ENCODE results near the gene RIT2.

Gene RIT2

GRCh38 chr18:43108469-43108868, 7.0 kb downstream of the RIT2 start:
- H3K27me3 ChIP-seq (ENCODE audit: insufficient read depth, low read length), result no peaks in the 10 kb centered on the region
- no peak overlapping the region for H3K9ac ChIP-seq (ENCODE audit: low read length)
- no peaks in the 10 kb centered on the region for H3K9me2 ChIP-seq (ENCODE audit: low read depth, low read length)
- no peaks in the 10 kb centered on the region for H3K4me1 ChIP-seq (ENCODE audit: insufficient read depth, low read length, severe bottlenecking)
- no peaks in the 10 kb centered on the region for H3K36me3 ChIP-seq (ENCODE audit: insufficient read depth, low read length)
- no peaks in the 10 kb centered on the region for H3F3A ChIP-seq (ENCODE audit: insufficient read depth, low read length)
- H3K27ac ChIP-seq (ENCODE audit: low read depth, low read length, poor library complexity, severe bottlenecking), result no peak overlapping the region
- no peak overlapping the region for H3K4me3 ChIP-seq (ENCODE audit: low read depth, low read length, poor library complexity, severe bottlenecking)
- no peaks in the 10 kb centered on the region for H3K9me3 ChIP-seq (ENCODE audit: low read length)
- H4K20me1 ChIP-seq (ENCODE audit: insufficient read depth, low read length), result no peaks in the 10 kb centered on the region
- no peak for TF ChIP-seq EZH2 (IDR thresholded peaks at IDR 0.05; ENCODE audit: borderline replicate concordance, low read length)
- TF ChIP-seq, protein P1, sequence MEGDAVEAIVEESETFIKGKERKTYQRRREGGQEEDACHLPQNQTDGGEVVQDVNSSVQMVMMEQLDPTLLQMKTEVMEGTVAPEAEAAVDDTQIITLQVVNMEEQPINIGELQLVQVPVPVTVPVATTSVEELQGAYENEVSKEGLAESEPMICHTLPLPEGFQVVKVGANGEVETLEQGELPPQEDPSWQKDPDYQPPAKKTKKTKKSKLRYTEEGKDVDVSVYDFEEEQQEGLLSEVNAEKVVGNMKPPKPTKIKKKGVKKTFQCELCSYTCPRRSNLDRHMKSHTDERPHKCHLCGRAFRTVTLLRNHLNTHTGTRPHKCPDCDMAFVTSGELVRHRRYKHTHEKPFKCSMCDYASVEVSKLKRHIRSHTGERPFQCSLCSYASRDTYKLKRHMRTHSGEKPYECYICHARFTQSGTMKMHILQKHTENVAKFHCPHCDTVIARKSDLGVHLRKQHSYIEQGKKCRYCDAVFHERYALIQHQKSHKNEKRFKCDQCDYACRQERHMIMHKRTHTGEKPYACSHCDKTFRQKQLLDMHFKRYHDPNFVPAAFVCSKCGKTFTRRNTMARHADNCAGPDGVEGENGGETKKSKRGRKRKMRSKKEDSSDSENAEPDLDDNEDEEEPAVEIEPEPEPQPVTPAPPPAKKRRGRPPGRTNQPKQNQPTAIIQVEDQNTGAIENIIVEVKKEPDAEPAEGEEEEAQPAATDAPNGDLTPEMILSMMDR (IDR thresholded peaks at IDR 0.05; ENCODE audit: low read length), result no peak
- H3K4me2 ChIP-seq (ENCODE audit: low read length), result no peak overlapping the region
- no peaks in the 10 kb centered on the region for H3K79me2 ChIP-seq (ENCODE audit: insufficient read depth, low read length)
- no peak overlapping the region for H2AFZ ChIP-seq (ENCODE audit: low read length)

GRCh38 chr18:43093646-43094045, 21.8 kb downstream of the RIT2 start:
- Histone ChIP-seq H3K27ac (ENCODE audit: low read depth, low read length, poor library complexity, severe bottlenecking) (no peak overlapping the region), H3K79me2 (ENCODE audit: insufficient read depth, low read length) (no peaks in the 10 kb centered on the region)

GRCh38 chr18:43092539-43092938, 22.9 kb downstream of the RIT2 start:
- Histone ChIP-seq H3K36me3 (ENCODE audit: insufficient read depth, low read length) (no peaks in the 10 kb centered on the region), H4K20me1 (ENCODE audit: insufficient read depth, low read length) (no peaks in the 10 kb centered on the region), H3K9me2 (ENCODE audit: low read depth, low read length) (no peaks in the 10 kb centered on the region), H3K9ac (ENCODE audit: low read length) (no peak overlapping the region), H3K27ac (ENCODE audit: low read depth, low read length, poor library complexity, severe bottlenecking) (no peak overlapping the region), H3F3A (ENCODE audit: insufficient read depth, low read length) (no peaks in the 10 kb centered on the region), H3K79me2 (ENCODE audit: insufficient read depth, low read length) (no peaks in the 10 kb centered on the region), H3K4me3 (ENCODE audit: low read depth, low read length, poor library complexity, severe bottlenecking) (no peak overlapping the region), H3K9me3 (ENCODE audit: low read length) (no peaks in the 10 kb centered on the region), H2AFZ (ENCODE audit: low read length) (no peak overlapping the region), H3K27me3 (ENCODE audit: insufficient read depth, low read length) (no peaks in the 10 kb centered on the region), H3K4me2 (ENCODE audit: low read length) (no peak overlapping the region), H3K4me1 (ENCODE audit: insufficient read depth, low read length, severe bottlenecking) (no peaks in the 10 kb centered on the region)
- TF ChIP-seq EZH2 (IDR thresholded peaks at IDR 0.05; ENCODE audit: borderline replicate concordance, low read length), result no peak
- TF ChIP-seq, protein P1 (IDR thresholded peaks at IDR 0.05; ENCODE audit: low read length), result no peak

More at GRCh38 chr18:43093646-43094045, 21.8 kb downstream of the RIT2 start:
- H3F3A ChIP-seq (ENCODE audit: insufficient read depth, low read length), result no peaks in the 10 kb centered on the region
- H3K36me3 ChIP-seq (ENCODE audit: insufficient read depth, low read length), result no peaks in the 10 kb centered on the region
- no peak overlapping the region for H3K4me3 ChIP-seq (ENCODE audit: low read depth, low read length, poor library complexity, severe bottlenecking)
- no peaks in the 10 kb centered on the region for H3K9me3 ChIP-seq (ENCODE audit: low read length)
- no peak overlapping the region for H3K9ac ChIP-seq (ENCODE audit: low read length)
- TF ChIP-seq, protein P1 (IDR thresholded peaks at IDR 0.05; ENCODE audit: low read length), result no peak
- TF ChIP-seq EZH2 (IDR thresholded peaks at IDR 0.05; ENCODE audit: borderline replicate concordance, low read length), result no peak
- H3K4me2 ChIP-seq (ENCODE audit: low read length), result no peak overlapping the region
- H3K9me2 ChIP-seq (ENCODE audit: low read depth, low read length), result no peaks in the 10 kb centered on the region
- H3K27me3 ChIP-seq (ENCODE audit: insufficient read depth, low read length), result no peaks in the 10 kb centered on the region
- no peaks in the 10 kb centered on the region for H3K4me1 ChIP-seq (ENCODE audit: insufficient read depth, low read length, severe bottlenecking)
- H2AFZ ChIP-seq (ENCODE audit: low read length), result no peak overlapping the region
- H4K20me1 ChIP-seq (ENCODE audit: insufficient read depth, low read length), result no peaks in the 10 kb centered on the region

Measured in OCI-LY1 (cell line).